Measurements from ENCODE around the gene DLGAP4.

DLGAP4 gene

GRCh38 chr20:36334281-36335205 is 28.4 kb downstream of the DLGAP4 start:
- no peak for DNase-seq

GRCh38 chr20:36335206-36335870 is 29.2 kb downstream of the DLGAP4 start:
- DNase-seq, result no peak

GRCh38 chr20:36336204-36336603 is 30.1 kb downstream of the DLGAP4 start:
- DNase-seq, result no peak

GRCh38 chr20:36336954-36337704 is 31.0 kb downstream of the DLGAP4 start:
- no peak for DNase-seq

- DNase-seq, result no peak
Observed at GRCh38 chr20:36337886-36338285, 31.7 kb downstream of the DLGAP4 start.

- DNase-seq, result no peak
Observed at GRCh38 chr20:36339646-36340592, 33.8 kb downstream of the DLGAP4 start.

GRCh38 chr20:36340593-36340990 is 34.5 kb downstream of the DLGAP4 start:
- no peak for DNase-seq

GRCh38 chr20:36341331-36342020 is 35.3 kb downstream of the DLGAP4 start:
- DNase-seq, result no peak

- DNase-seq, result no peak
Observed at GRCh38 chr20:36342331-36343120, 36.4 kb downstream of the DLGAP4 start.

GRCh38 chr20:36343641-36344040 is 37.5 kb downstream of the DLGAP4 start:
- DNase-seq, result no peak

GRCh38 chr20:36344517-36345132 is 38.5 kb downstream of the DLGAP4 start:
- DNase-seq, result no peak

GRCh38 chr20:36346256-36346655 is 40.1 kb downstream of the DLGAP4 start:
- DNase-seq, result no peak

GRCh38 chr20:36349384-36350170 is 43.4 kb downstream of the DLGAP4 start:
- no peak for DNase-seq

GRCh38 chr20:36350439-36350838 is 44.3 kb downstream of the DLGAP4 start:
- no peak for DNase-seq

- no peak for DNase-seq
Observed at GRCh38 chr20:36351937-36352336, 45.8 kb downstream of the DLGAP4 start.

GRCh38 chr20:36352843-36353553 is 46.9 kb downstream of the DLGAP4 start:
- DNase-seq, result no peak

- DNase-seq, result no peak
Observed at GRCh38 chr20:36353740-36354139, 47.6 kb downstream of the DLGAP4 start.

GRCh38 chr20:36355469-36356171 is 49.5 kb downstream of the DLGAP4 start:
- DNase-seq, result no peak

Measured in GF-D8 (cell line).